Activated T-helper 2 cell treated with anti-CD3 and anti-CD28 coated beads, Interferon-gamma antibody, Interleukin-2, Interleukin-4, amounts not matched to agents 10 μg/mL and 5 μg/mL and 100 μg/mL, durations not matched to agents 14 hours and 24 hours and 36 hours (primary cell): ENCODE data around the gene DMRTC1B. TPM values are rescaled to one million over a fixed set of nuclear protein-coding genes. Genes with fewer than 3 reads are reported as not detected.
"Not testable (repeated sequence)": the region's sequence is repeated elsewhere in the genome, so short reads cannot be mapped to it uniquely, and the experiment has no call there.

Experiments
- DNase-seq: peaks from one replicate; pipeline ENCODE4 v3.0.0; 2021; ENCODE audit warnings: low spot score
- H3K27ac Mint-ChIP-seq: one replicate; pipeline ENCODE4 v1.8.0; 2021; ENCODE audit warnings: mixed read lengths
- H3K27me3 Mint-ChIP-seq: one replicate; pipeline ENCODE4 v1.8.0; 2021; ENCODE audit warnings: low read depth, mixed read lengths
- H3K36me3 Mint-ChIP-seq: one replicate; pipeline ENCODE4 v1.8.0; 2021; ENCODE audit warnings: low read depth, mixed read lengths
- H3K4me1 Mint-ChIP-seq: one replicate; pipeline ENCODE4 v1.8.0; 2021; ENCODE audit warnings: low read depth, mixed read lengths
- H3K4me3 Mint-ChIP-seq: one replicate; pipeline ENCODE4 v1.8.0; 2021; ENCODE audit warnings: low read depth, mild to moderate bottlenecking, moderate library complexity, mixed read lengths
- H3K9me3 Mint-ChIP-seq: one replicate; pipeline ENCODE4 v1.8.0; 2021; ENCODE audit warnings: mixed read lengths
- intact Hi-C: fragments of 100-400 bp; cut with micrococcal nuclease; formaldehyde crosslinking; loops from one replicate; pipeline ENCODE4 v1.15.1; 2023
- total RNA-seq: library from RNA; stranded (reverse); gene quantifications from 2 replicates; pipeline ENCODE4 v1.2.3, GENCODE V29; 2022

The DMRTC1B gene
- total RNA-seq, 1 donor from 2014 or later: not detected

DNA sequence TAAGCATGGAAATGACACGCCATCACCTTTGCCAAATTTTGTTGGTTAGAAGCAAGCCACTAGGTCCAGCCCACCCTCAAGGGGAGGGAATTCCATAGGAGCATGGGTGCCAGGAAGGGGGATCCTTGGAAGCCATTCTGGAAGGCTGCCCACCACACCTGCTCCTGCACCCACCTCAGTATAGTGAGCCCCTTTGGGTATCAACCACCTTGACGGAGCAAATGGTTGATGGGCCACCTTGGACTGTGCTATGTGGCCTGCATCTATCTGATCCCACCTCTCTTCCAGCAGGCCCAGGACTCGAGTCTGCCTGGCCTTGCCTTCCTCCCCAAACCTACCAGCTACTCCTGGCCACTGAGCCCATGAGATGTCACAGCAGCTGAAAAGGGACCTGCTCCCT lies 13.7 kb downstream of the DMRTC1B start:
- DNase-seq, H3K4me3 Mint-ChIP-seq, H3K4me1 Mint-ChIP-seq, H3K27me3 Mint-ChIP-seq, H3K9me3 Mint-ChIP-seq, H3K36me3 Mint-ChIP-seq, intact Hi-C loops, H3K27ac Mint-ChIP-seq: not testable (repeated sequence)

GRCh38 chrX:72808110-72808509 lies 31.4 kb downstream of the DMRTC1B start, which contains the start of gene FAM236D:
Gene FAM236D, minus strand, starts transcription at chrX:72808210. Its CDS starts 100 bp downstream, at chrX:72808110.
- H3K9me3 Mint-ChIP-seq, intact Hi-C loops, H3K27me3 Mint-ChIP-seq, DNase-seq, H3K36me3 Mint-ChIP-seq, H3K27ac Mint-ChIP-seq, H3K4me1 Mint-ChIP-seq, H3K4me3 Mint-ChIP-seq: not testable (repeated sequence)

GRCh38 chrX:72830701-72831100 lies 54.0 kb downstream of the DMRTC1B start:
- H3K36me3 Mint-ChIP-seq, H3K27ac Mint-ChIP-seq, DNase-seq, H3K9me3 Mint-ChIP-seq, H3K27me3 Mint-ChIP-seq, H3K4me3 Mint-ChIP-seq, H3K4me1 Mint-ChIP-seq, intact Hi-C loops: not testable (repeated sequence)

- H3K27me3 Mint-ChIP-seq: not testable (repeated sequence)
Measured at GRCh38 chrX:72837532-72837931, 60.8 kb downstream of the DMRTC1B start.

DNA sequence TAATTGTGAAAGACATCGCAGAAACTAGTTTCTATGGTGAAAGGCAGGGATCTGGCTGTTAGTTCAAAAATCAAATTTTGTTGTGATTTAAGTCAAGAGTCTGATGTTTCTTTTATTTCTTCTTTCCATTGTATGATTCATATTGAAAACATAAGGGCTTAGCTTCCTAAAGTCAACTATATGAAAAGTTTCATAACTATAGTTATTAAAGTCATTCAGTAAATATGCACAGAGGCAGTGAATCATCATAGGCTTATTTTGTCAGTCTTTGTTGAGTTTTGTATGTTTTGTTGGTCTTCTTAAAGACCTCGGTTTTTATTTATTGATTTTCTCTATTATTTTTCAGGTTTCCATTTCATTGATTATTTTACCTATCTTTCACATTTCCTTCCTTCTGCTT lies 106.2 kb downstream of the DMRTC1B start:
- H3K27ac Mint-ChIP-seq, H3K36me3 Mint-ChIP-seq, intact Hi-C loops, H3K9me3 Mint-ChIP-seq, H3K4me1 Mint-ChIP-seq, H3K4me3 Mint-ChIP-seq, H3K27me3 Mint-ChIP-seq, DNase-seq: not testable (repeated sequence)

More at GRCh38 chrX:72837532-72837931, 60.8 kb downstream of the DMRTC1B start:
- H3K4me1 Mint-ChIP-seq, H3K36me3 Mint-ChIP-seq, H3K9me3 Mint-ChIP-seq, DNase-seq, H3K4me3 Mint-ChIP-seq, H3K27ac Mint-ChIP-seq, intact Hi-C loops: not testable (repeated sequence)

DNA sequence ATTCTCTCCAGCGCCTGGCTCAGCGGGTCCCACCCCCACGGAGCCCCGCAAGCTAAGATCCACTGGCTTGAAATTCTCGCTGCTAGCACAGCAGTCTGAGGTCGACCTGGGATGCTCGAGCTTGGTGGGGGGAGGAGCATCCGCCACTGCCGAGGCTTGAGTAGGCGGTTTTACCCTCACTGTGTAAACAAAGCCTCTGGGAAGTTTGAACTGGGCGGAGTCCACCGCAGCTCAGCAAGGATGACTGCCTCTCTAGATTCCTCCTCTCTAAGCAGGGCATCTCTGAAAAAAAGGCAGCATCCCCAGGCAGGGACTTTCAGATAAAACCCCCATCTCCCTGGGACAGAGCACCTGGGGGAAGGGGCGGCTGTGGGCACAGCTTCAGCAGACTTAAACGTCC lies 113.0 kb downstream of the DMRTC1B start:
- DNase-seq, H3K27ac Mint-ChIP-seq, intact Hi-C loops, H3K9me3 Mint-ChIP-seq, H3K4me3 Mint-ChIP-seq, H3K27me3 Mint-ChIP-seq, H3K36me3 Mint-ChIP-seq, H3K4me1 Mint-ChIP-seq: not testable (repeated sequence)

Other genes with a start within 250 kb of the DMRTC1B start
- 31.2 and 34.9 TPM in 2 replicates for gene HDAC8, start 204.0 kb upstream of the DMRTC1B start, total RNA-seq
- gene PHKA1, start 62.6 kb upstream of the DMRTC1B start, total RNA-seq: 10.7 and 11.5 TPM in 2 replicates
- not detected in 2 replicates for gene FAM236B, start 5.8 kb downstream of the DMRTC1B start, total RNA-seq
- gene FAM236D, start 31.3 kb downstream of the DMRTC1B start, total RNA-seq: not detected in 2 replicates
- not detected in 2 replicates for gene FAM236C, start 135.7 kb downstream of the DMRTC1B start, total RNA-seq
- not detected in 2 replicates for gene FAM236A, start 161.3 kb downstream of the DMRTC1B start, total RNA-seq
- gene DMRTC1, start 166.9 kb downstream of the DMRTC1B start, total RNA-seq: not detected in 2 replicates
- not detected in 2 replicates for gene PABPC1L2B, start 226.0 kb downstream of the DMRTC1B start, total RNA-seq